22Rv1 (cell line): Measurements from ENCODE around the gene HFM1.

Source experiments
- CTCF ChIP-seq: fragments of 450-650 bp; IDR thresholded peaks from 2 replicates; pipeline ENCODE4 v1.5.1; 2017; ENCODE audit warnings: mild to moderate bottlenecking
- ZFX ChIP-seq: fragments of 450-650 bp; IDR thresholded peaks from 2 replicates; pipeline ENCODE4 v1.6.1; 2017; ENCODE audit warnings: antibody characterized with exemption, borderline replicate concordance

- TF ChIP-seq CTCF (no peak), ZFX (no peak)
These were observed 179.8 kb downstream of the HFM1 start for GRCh38 chr1:91224878-91225277.
